OCI-M2 (cell line): ENCODE measurements around the gene FAM184B.
"Not testable (repeated sequence)": the region's sequence is repeated elsewhere in the genome, so short reads cannot be mapped to it uniquely, and the experiment has no call there.

ENCODE experiments used
- DNase-seq: peaks from one replicate; lab custom pipeline; 2025; ENCODE audit not compliant: unreplicated experiment; lab: John Stamatoyannopoulos, UW

FAM184B gene

DNA sequence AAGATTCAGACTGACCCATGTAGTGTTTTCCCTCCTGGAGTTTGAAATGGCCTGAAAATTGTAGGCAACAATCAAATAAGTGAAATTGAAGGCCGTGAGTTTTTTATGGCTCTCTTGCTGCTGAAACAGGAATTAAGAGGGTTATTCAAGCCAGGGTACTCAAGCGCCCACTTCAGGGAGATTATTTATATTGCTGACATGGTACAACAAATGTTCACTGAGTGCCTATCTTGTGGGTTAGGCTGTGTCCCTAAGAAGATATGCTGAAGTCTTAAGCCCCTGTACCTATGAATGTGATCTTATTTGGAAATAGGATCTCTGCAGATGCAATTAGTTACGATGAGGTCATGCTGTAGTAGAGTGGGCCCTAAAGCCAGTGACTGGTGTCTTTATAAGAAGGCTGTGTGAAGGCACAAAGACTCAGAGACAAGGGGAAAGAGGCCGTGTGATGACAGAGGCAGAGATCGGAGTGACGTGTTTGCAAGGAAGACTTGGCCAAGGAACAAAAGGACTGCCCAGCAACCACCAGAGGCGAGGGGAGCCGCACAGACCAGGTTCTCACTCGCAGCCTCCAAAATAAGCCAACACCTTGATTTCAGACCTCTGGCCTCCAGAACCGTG, 94.1 kb downstream of the FAM184B start:
- DNase-seq, result no peak

DNA sequence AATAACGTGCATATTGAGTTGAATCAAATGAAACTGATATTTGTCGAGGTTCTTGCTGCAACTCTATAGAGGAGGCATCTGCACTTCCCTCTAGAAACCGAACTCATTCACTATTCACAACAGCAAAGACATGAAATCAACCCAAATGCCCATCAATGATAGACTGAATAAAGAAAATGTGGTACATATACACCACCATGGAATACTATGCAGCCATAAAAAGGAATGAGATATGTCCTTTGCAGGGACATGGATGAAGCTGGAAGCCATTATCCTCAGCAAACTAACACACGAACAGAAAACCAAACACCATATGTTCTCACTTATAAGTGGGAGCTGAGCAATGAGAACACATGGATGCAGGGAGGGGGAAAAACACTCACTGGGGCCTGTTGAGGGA, 96.8 kb downstream of the FAM184B start:
- DNase-seq, result not testable (repeated sequence)

DNA sequence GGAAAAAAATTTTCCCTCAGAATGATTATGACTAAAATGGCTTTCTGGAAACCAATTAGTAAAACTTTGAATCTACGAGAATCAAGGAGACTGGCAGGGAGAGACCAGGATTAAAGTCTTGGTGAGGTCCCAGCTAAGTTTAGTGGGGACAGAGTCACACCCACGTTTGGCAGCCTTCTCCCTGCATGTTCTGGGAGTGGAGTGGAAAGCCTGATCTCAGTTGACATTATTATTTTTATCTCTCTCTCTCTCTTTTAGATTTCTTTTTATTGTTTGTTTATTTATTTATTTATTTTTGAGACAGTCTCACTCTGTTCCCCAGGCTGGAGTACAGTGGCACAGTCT, 99.2 kb downstream of the FAM184B start:
- DNase-seq, result no peak

DNA sequence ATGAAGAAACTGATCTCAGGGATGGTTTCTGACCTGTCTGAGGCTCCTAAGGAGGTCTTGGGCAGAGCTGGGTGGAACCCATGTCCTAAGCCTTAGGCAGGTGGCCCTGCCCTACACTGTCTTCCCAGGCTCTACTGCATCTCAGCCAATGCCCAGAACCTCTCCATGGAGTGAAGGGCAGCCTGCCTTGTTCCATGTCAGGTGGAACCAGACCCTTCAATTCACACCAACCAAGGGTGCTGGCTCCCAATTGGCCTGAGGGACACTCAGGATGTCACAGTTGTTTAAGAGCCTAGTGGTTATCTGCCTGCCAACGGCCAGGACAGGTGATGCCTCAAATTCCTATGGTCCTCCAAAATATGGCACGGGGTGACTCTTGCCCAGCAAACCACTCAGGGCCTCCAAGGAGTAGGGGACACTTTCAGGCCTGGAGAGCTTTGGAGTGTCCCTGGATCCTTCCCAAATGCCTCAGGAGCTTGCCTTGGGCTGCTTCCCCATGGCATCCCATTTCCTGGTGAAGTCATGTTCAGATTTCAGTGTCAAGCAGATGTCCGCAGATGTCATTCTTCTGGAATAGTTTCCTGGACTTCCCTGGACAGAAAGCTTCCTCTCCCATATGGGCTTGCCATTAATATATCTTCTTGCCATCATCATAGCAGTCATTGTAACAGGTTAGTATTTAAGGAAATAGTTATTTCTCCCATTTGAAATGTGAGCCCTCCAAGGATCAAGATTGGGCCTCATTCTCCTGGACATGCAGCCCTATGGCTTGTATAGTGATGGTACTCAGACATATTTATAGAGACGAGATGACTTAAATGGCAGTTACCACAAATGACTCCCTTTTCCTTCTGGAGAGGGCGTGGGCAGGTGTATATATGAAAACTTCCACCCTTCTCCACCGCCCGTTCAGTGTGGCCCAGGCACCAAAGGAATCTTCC, 99.9 kb downstream of the FAM184B start:
- no peak for DNase-seq

DNA sequence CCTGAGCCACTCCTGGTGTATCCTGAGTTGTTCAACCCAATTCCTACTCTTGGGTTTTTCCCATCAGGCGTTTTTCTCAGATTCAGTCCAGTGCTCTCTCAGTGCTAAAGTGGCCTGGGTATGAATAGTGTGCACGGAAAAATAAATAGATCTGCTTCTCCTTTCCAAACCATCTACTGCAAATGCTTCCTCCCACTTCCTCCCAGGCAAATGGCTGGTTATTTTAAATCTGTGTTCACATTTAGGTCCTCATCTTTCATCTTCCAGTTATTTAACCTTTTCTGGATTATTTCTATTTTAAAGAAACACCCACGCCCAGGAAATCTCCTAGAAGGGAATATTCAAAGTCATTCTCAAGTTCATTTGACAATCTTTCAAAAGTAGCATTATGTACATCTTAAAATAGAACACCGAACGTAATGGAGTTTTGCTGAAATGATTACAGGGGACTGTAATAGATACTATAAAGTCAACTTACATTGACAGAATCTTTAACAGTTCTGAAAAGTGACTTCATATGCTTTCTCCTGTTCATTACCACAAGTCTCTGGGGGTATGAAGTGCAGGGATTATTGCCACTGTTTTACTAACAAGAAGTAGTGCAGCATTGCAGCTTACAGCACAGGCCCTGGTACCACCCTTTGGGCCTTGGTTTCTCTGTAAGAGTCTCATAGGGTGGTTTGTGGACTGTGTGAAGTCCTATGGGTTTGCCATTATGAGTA, 100.7 kb downstream of the FAM184B start:
- DNase-seq, result no peak

DNA sequence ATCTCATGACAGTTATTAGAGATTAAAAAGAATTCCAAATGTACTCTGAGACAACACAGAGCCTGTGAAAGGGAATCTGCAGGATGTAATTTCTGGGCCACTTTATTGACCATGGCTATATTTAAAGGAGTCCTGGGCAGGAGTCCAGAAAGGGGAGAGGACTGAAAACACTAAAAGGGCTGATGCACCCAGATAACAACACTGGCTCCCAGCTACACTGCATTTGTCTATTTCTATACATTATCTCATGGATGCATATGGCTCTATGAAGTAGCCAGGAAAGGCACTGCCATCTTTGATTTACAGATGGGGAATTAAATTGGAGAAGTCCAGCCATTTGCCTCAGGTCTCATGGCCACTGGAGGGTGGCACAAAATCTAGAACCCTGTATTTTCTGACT, 111.0 kb downstream of the FAM184B start:
- no peak for DNase-seq

DNA sequence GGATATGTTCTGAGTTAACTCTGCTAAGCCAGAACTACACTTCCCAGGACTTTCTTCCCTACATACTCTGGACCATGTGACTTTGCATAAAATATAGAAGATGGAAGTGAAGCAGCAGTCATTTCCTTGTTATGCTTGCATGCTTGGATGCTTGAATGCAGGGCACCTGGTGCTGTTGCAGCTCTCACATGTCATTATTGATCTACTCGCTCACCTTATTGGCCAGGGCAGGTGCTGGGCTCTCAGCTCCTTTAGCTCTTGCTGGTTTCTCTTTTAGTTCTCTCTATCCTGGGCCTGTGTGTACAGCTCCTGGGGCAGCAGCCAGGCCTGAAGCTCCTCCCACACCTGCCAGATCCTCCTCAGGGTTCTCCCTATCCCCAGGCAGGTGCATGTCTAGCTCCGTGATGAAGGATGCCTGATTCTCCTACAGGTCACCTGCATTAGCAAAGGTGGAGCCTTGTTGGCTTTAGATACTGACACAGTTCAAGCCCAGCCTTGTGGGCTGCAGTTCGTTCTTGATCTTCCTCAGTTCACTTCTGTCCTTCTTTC, 113.7 kb downstream of the FAM184B start:
- DNase-seq, result no peak

DNA sequence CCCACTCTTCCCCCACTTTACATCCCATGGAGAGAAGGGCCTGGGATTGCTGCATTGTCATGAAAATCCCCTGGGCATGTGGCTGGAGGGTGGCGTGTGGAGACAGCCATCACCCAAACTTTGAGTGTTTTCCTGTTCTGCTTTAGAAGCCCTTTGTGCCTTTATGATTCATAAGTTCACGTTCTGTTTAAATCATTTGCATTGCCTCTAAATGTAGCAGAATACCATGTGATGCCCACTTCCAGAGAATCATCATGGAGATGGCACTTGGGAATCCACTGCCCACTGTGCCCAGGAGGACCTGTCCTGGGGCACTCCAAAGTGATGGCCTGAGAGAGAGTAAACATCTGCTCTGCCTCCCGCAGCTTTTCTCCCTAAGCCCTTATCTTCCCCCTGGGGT, 114.2 kb downstream of the FAM184B start:
- no peak for DNase-seq

DNA sequence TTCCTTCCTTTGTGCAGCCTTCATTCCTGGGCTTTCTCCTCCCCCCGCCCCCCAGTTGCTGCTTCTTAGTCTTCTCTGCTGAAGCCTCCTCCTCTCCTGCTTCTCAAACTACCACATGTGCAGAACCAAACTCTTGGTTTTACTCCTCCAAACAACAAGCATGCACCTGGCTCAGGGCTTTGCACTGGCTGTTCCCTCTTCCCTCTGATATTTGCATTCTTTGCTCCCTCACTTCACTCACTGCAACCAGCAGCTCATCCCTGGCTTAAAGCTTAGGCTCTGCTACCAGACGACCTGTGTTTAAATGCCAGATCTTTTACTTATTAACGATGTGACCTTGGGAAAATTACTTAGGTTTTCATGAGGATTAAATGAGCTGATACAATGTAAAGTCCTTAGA, 115.6 kb downstream of the FAM184B start:
- no peak for DNase-seq

DNA sequence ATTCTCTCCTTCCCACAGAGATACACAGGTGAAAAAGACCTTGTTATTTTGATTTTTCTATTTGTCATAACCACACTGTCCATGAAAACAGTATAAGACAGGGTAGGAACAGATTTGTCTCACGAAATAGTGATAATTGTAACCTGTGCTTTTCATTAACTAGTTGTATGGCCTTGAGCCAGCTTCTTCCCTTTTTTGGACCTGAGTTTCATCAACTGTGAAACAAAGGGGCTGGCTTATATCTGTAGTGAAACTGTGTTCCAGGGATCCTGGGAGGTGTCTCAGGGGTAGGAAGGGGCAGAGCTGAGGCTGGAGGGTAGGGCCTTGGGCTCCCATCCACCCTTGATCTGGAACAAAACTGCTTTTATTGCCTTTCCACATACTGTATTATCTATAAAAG, 116.1 kb downstream of the FAM184B start:
- no peak for DNase-seq

DNA sequence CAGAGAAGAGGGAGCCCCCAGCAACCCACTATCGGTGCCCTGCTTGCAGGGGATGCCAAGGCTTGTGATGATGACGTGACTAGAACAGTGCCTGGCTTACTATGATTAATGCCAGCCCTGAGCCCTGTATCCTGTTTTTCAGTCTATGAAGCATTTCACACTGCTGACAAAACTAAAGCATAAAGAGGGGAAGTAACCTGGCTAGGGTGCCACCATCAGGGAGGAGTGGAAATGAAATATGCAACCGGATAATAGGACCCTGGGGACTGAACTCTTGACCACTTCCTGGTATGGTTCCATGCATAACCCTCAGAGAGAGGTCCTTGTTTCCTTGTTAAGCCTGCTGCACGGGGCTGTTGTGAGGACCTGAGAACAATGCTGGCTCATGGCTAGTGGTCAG, 116.7 kb downstream of the FAM184B start:
- no peak for DNase-seq

DNA sequence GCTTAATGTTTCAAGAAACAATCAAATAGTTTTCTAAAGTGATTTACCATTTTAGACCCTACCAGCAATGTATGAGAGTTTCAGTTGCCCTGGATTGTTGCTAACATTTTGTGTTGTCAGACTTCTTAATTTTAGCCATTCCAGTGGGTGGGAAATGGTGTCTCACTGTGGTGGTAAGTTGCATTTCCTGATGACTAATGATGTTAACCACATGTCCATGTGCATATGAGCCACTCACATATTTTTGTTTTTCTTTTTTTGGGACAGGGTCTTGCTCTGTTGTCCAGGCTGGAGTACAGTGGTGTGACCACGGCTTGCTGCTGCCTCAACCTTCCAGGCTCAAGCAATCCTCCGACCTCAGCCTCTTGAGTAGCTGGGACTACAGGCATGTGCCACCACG, 118.7 kb downstream of the FAM184B start:
- DNase-seq, result no peak

DNA sequence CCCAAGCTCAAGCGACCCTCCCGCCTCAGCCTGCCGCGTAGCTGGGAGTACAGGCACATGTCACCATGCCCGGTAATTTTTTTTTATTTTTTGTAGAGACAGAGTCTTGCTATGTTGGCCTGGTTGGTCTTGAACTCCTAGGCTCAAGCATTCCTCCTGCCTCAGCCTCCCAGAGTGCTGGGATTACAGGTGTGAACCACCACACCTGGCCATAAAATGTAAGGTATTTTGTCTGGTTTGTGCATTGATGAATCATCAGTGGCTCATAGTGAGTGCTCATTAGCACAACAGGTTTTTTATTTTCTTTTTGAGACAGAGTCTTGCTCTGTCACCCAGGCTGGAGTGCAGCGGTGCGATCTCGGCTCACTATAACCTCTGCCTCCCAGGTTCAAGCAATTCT, 122.2 kb downstream of the FAM184B start:
- DNase-seq, result not testable (repeated sequence)

DNA sequence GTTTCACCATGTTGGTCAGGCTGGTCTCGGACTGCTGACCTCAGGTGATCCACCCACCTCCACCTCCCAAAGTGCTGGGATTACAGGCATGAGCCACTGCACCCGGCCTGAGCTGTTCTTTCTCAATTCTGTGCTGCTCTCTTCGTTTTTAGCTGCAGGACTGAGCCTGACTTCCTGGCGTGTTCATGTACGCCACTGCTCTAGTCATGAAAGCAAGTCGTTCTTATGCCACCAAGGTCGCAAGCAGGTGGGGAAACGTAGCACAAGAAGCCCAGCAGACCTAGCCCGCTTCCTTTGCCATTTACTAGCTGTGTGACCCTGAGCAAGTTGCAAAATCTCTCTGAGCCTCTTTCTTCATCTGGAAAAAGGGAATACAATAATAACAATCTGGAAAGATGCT, 123.6 kb downstream of the FAM184B start:
- no peak for DNase-seq

DNA sequence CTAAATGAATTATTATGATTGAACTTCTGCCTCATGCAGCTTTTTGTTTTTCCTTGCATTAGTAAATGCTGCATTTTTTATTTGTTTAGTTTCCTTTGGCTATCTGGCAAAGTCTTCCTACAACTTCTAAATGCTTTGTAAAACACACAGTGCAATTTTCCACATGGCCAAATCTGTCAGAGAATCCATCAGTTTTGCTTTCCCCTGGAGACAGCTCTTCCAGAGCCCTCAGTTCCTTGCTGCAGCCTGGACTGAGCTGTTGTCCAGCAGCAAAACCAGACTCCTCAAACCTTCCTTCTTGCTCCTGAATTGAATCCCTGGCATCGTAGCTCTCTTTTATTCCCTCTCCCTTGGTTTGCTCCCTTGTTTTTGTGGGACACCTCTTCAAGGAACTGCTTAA, 124.3 kb downstream of the FAM184B start:
- no peak for DNase-seq

DNA sequence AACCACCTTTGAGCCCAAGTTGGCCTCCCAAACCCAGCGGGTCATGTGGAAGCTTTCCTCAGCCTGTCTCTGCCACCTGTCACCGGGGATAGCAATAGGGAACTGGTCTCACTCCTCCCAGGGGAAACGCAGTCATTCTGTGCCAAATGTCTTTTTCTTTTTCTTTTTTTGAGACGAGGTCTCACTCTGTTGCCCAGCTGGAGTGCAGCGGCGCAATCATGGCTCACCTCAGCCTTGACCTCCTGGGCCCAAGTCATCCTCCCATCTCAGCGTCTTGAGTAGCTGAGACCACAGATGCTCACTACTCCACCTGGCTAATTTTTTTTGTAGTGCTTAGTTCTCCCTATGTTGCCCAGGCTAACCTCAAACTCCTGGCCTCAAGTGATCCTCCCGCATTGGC, 126.7 kb downstream of the FAM184B start:
- DNase-seq, result no peak

DNA sequence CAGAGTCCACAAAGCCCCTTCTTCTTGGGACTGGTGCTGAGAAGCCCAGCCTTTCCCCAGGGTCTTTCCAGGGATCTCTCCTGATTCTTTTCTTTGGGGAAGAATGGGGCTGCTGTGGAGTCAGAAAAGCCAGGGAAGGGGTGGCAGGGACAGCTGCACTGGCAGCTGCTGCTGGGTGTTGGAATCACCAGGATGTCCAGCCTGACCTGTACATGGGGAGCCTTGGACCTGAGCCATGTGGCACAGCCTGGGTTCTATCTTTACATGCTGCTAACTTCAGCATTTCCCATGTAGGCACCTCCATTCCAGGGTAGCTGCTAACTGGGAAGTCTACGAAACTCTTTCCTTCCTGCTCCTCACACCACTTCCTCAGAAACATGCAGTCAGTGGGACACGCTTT, 131.0 kb downstream of the FAM184B start:
- no peak for DNase-seq

DNA sequence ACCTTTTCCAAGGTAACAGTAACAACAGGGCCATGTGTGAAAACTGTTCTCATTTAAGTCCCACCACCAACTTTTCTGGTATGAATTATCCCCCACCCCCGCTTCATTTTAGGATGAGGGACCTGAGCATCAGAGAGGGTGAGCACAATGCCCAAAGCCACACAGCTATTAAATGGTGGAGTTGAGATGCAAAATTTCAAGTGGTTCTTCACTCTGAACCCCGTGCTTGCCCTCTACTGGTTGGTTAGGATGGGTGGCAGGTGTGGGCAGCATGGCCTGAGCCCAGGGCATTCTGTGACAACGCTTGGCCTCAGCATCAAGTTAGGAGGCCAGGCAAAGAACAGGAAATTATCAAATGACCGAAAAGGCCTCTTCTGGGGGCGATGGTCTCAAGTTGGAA, 133.5 kb downstream of the FAM184B start:
- DNase-seq, result no peak

DNA sequence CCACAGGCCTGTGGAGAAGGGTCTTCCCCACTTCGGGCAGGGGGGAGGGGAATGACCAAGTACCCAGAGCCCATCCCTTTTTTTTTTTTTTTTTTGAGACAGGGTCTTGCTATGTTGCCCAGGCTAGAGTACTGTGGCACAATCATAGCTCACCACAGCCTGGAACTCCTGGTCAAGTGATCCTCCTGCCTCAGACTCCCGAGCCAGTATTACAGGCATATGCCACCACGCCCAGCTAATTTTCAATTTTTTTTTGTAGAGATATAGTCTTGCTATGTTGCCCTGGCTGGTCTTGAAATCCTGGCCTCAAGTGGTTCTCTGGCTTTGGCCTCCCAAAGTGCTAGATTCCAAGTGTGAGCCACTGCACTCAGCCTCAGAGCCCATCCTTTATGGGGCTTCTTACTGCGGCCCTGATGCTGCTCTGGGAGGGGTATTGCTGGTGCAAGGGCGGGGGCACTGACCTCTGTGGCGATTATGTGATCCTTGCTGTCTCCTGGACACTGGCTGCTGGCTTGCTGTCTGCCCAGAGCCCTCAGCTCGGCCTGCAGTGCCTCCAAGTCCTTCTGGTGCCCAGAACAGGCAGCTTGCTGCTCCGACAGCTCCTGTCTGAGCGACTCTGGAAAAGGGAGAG, 134.1 kb downstream of the FAM184B start:
- no peak for DNase-seq

DNA sequence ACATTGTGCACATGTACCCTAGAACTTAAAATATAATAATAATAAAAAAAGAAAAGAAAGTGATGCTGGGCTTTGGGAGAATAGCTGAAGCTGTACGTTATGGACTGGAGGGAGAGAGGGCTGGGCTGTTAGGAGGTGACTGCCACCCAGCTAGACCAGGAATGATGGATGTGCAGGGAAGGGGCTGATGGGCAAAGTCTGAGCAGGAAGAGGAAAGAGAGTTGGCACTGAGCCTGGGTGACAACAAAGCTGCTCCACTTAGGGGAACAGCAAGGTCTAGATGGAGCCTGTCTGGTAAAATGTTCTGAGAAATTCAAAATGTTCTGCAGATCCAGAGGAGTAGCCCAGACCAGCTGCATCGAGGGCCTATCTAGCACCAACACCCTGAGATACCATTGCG, 134.7 kb downstream of the FAM184B start:
- DNase-seq, result no peak

DNA sequence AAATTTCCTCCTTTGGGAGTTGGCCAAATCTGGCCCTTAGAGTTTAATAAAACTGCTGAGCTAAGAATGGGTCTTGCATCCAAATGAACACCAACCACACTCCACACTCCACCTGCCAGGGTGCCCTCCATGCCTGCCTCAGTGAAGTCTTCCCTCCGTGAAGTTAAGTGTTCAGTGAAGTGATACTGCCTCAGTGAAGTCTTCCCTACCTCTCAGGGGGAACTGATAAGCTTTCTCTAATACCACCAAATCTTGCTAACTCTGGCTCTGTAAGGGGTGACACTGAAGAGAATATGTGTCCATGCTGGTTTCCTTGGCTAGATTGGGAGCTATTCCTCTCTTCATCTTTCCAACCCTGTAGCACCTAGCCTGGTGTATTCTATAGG, 139.0 kb downstream of the FAM184B start:
- no peak for DNase-seq
